H9 (cell line): ENCODE results near the gene SLC25A11. TPM values are rescaled to one million over a fixed set of nuclear protein-coding genes. Genes with fewer than 3 reads are reported as not detected.

Experiments
- DNase-seq: peaks from one replicate; pipeline ENCODE4 v3.0.0-alpha.2; 2017
- H2AFZ ChIP-seq: one replicate; pipeline ENCODE4 v1.6.1; 2013; ENCODE audit warnings: mild to moderate bottlenecking, low read length, control low read depth, moderate library complexity
- H2AK5ac ChIP-seq: 2 replicates; pipeline ENCODE4 v1.6.1; 2013; ENCODE audit warnings: low read length, control low read depth, mixed read lengths; ENCODE audit not compliant: insufficient read length
- H2BK120ac ChIP-seq: one replicate; pipeline ENCODE4 v1.6.1; 2013; ENCODE audit warnings: low read depth, mild to moderate bottlenecking, low read length, control low read depth, inconsistent platforms; ENCODE audit not compliant: poor library complexity, severe bottlenecking
- H2BK12ac ChIP-seq: 2 replicates; pipeline ENCODE4 v1.6.1; 2013; ENCODE audit warnings: low read length, control low read depth, mixed read lengths, low read depth; ENCODE audit not compliant: insufficient read length
- H2BK15ac ChIP-seq: 2 replicates; pipeline ENCODE4 v1.6.1; 2013; ENCODE audit warnings: low read depth, low read length, control low read depth
- H2BK20ac ChIP-seq: one replicate; pipeline ENCODE4 v1.6.1; 2013; ENCODE audit warnings: low read depth, mild to moderate bottlenecking, low read length, control low read depth, inconsistent platforms; ENCODE audit not compliant: poor library complexity, severe bottlenecking
- H2BK5ac ChIP-seq: 2 replicates; pipeline ENCODE4 v1.6.1; 2013; ENCODE audit warnings: low read length, control low read depth, mixed read lengths; ENCODE audit not compliant: insufficient read length
- H3K14ac ChIP-seq: 2 replicates; pipeline ENCODE4 v1.6.1; 2013; ENCODE audit warnings: low read length, control low read depth; ENCODE audit not compliant: insufficient read depth
- H3K18ac ChIP-seq: 2 replicates; pipeline ENCODE4 v1.6.1; 2013; ENCODE audit warnings: low read depth, mild to moderate bottlenecking, mixed read lengths, low read length, control low read depth; ENCODE audit not compliant: insufficient read length
- H3K23ac ChIP-seq: 2 replicates; pipeline ENCODE4 v1.6.1; 2013; ENCODE audit warnings: low read length, control low read depth, mixed read lengths, low read depth; ENCODE audit not compliant: insufficient read length
- H3K23me2 ChIP-seq: 2 replicates; pipeline ENCODE4 v1.6.1; 2013; ENCODE audit warnings: low read depth, mild to moderate bottlenecking, mixed read lengths, low read length, control low read depth; ENCODE audit not compliant: insufficient read length, poor library complexity, severe bottlenecking
- H3K27ac ChIP-seq: 2 replicates; pipeline ENCODE4 v1.5.1; 2013; ENCODE audit warnings: low read length, control low read depth, mixed read lengths, low read depth; ENCODE audit not compliant: insufficient read length
- H3K27me3 ChIP-seq: 2 replicates; pipeline ENCODE4 v1.6.1; 2013; ENCODE audit warnings: low read length, control low read depth, inconsistent platforms; ENCODE audit not compliant: insufficient read depth
- H3K4ac ChIP-seq: 2 replicates; pipeline ENCODE4 v1.6.1; 2013; ENCODE audit warnings: low read depth, mild to moderate bottlenecking, control low read depth, inconsistent platforms, low read length, moderate library complexity
- H3K4me1 ChIP-seq: 2 replicates; pipeline ENCODE4 v1.6.1; 2013; ENCODE audit warnings: low read length, control low read depth, inconsistent platforms; ENCODE audit not compliant: insufficient read depth
- H3K4me2 ChIP-seq: 2 replicates; pipeline ENCODE4 v1.6.1; 2013; ENCODE audit warnings: low read length, control low read depth, mixed read lengths; ENCODE audit not compliant: insufficient read length, insufficient read depth
- H3K56ac ChIP-seq: 2 replicates; pipeline ENCODE4 v1.6.1; 2013; ENCODE audit warnings: low read depth, mild to moderate bottlenecking, mixed read lengths, low read length, control low read depth; ENCODE audit not compliant: insufficient read length
- H3K79me1 ChIP-seq: 2 replicates; pipeline ENCODE4 v1.6.1; 2013; ENCODE audit warnings: low read depth, mild to moderate bottlenecking, moderate library complexity, low read length, control low read depth, inconsistent platforms; ENCODE audit not compliant: insufficient read depth, poor library complexity, severe bottlenecking
- H3K79me2 ChIP-seq: 2 replicates; pipeline ENCODE4 v1.6.1; 2013; ENCODE audit warnings: low read length, control low read depth, inconsistent platforms; ENCODE audit not compliant: insufficient read depth
- H3K9ac ChIP-seq: 2 replicates; pipeline ENCODE4 v1.6.1; 2013; ENCODE audit warnings: low read length, control low read depth, mixed read lengths; ENCODE audit not compliant: insufficient read length; ENCODE audit errors: extremely low read depth
- H3K9me3 ChIP-seq: one replicate; pipeline ENCODE4 v1.6.1; 2013; ENCODE audit warnings: low read depth, low read length, inconsistent platforms; ENCODE audit not compliant: control insufficient read depth
- H3T11ph ChIP-seq: one replicate; pipeline ENCODE4 v1.6.1; 2013; ENCODE audit warnings: mild to moderate bottlenecking, low read length, control low read depth, inconsistent platforms
- H4K20me1 ChIP-seq: one replicate; pipeline ENCODE4 v1.6.1; 2013; ENCODE audit not compliant: control insufficient read depth, insufficient read length, insufficient read depth
- H4K5ac ChIP-seq: 2 replicates; pipeline ENCODE4 v1.6.1; 2013; ENCODE audit warnings: low read depth, mild to moderate bottlenecking, mixed read lengths, low read length, control low read depth; ENCODE audit not compliant: insufficient read length
- H4K8ac ChIP-seq: replicated peaks from 2 replicates; pipeline ENCODE4 v1.6.1; 2013; ENCODE audit warnings: low read length, control low read depth, mixed read lengths, low read depth; ENCODE audit not compliant: insufficient read length
- H4K91ac ChIP-seq: 2 replicates; pipeline ENCODE4 v1.6.1; 2013; ENCODE audit warnings: low read depth, mild to moderate bottlenecking, moderate library complexity, mixed read lengths, low read length, control low read depth; ENCODE audit not compliant: insufficient read length
- H3K27ac Mint-ChIP-seq, 3 experiments: 2 replicates in 2 of 3; 3 replicates in 1 of 3; pipeline ENCODE4 v1.8.0; 2020 to 2021; ENCODE audit warnings: mixed read lengths in 3 of 3, mild to moderate bottlenecking in 1 of 3, moderate library complexity in 1 of 3
- H3K27me3 Mint-ChIP-seq: 2 replicates; pipeline ENCODE4 v1.8.0; 2021; ENCODE audit warnings: low read depth, mild to moderate bottlenecking, moderate library complexity, mixed read lengths
- H3K36me3 Mint-ChIP-seq, 3 experiments: 2 replicates in 2 of 3; 3 replicates in 1 of 3; pipeline ENCODE4 v1.8.0; 2020 to 2021; ENCODE audit warnings: low read depth in 3 of 3, mixed read lengths in 3 of 3; ENCODE audit not compliant: insufficient read depth in 1 of 3
- H3K4me1 Mint-ChIP-seq, 2 experiments: 2 replicates each; pipeline ENCODE4 v1.8.0; 2020; ENCODE audit warnings: mixed read lengths in 2 of 2
- H3K4me3 Mint-ChIP-seq, 2 experiments: 2 replicates in 1 of 2; 3 replicates in 1 of 2; pipeline ENCODE4 v1.8.0; 2020 to 2021; ENCODE audit warnings: mild to moderate bottlenecking in 2 of 2, mixed read lengths in 2 of 2, moderate library complexity in 1 of 2
- H3K9me3 Mint-ChIP-seq, 2 experiments: 2 replicates in 1 of 2; 3 replicates in 1 of 2; pipeline ENCODE4 v1.8.0; 2020; ENCODE audit warnings: mild to moderate bottlenecking in 2 of 2, mixed read lengths in 2 of 2, moderate library complexity in 1 of 2
- WGBS: extraction: QIAGEN DNeasy Blood & Tissue Kit; methylation state at CpG from one replicate; pipeline ENCODE4 v1.1.7; 2013; ENCODE audit warnings: missing lambda C conversion rate, low lambda C conversion rate, mixed read lengths; ENCODE audit not compliant: insufficient read length; ENCODE audit errors: extremely low coverage; 5-methylcytosine and 5-hydroxymethylcytosine counted together
- total RNA-seq: library from RNA; stranded (reverse); gene quantifications from 2 replicates; pipeline ENCODE4 v1.2.1, GENCODE V29; 2021
- TF ChIP-seq, protein P1 (sequence below): fragments of 200-600 bp; sonication (generic); conservative IDR thresholded peaks from 3 replicates; pipeline ENCODE4 v1.8.0; 2021; ENCODE audit warnings: antibody characterized with exemption, mild to moderate bottlenecking

Gene SLC25A11
- total RNA-seq, 1 experiment from 2014 or later: 74.9 TPM

- TF ChIP-seq, protein P1, sequence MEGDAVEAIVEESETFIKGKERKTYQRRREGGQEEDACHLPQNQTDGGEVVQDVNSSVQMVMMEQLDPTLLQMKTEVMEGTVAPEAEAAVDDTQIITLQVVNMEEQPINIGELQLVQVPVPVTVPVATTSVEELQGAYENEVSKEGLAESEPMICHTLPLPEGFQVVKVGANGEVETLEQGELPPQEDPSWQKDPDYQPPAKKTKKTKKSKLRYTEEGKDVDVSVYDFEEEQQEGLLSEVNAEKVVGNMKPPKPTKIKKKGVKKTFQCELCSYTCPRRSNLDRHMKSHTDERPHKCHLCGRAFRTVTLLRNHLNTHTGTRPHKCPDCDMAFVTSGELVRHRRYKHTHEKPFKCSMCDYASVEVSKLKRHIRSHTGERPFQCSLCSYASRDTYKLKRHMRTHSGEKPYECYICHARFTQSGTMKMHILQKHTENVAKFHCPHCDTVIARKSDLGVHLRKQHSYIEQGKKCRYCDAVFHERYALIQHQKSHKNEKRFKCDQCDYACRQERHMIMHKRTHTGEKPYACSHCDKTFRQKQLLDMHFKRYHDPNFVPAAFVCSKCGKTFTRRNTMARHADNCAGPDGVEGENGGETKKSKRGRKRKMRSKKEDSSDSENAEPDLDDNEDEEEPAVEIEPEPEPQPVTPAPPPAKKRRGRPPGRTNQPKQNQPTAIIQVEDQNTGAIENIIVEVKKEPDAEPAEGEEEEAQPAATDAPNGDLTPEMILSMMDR: no peak
- Histone ChIP-seq H4K20me1 (no peaks in the 10 kb centered on the region), H3K9me3 (no peaks in the 10 kb centered on the region), H3K79me2 (no peaks in the 10 kb centered on the region), H3K23ac (no peak within 1 kb of the TSS), H3K18ac (peak within 1 kb of the TSS; percentile 28), H3T11ph (no peak within 1 kb of the TSS), H2BK15ac (no peak within 1 kb of the TSS), H3K79me1 (no peaks in the 10 kb centered on the region), H4K5ac (no peak within 1 kb of the TSS), H3K9ac (no peak within 1 kb of the TSS), H3K27ac (no peak within 1 kb of the TSS), H4K91ac (no peak within 1 kb of the TSS), H3K4ac (no peak within 1 kb of the TSS), H4K8ac (no peak within 1 kb of the TSS), H3K4me1 (peaks cover 3% of the 10 kb centered on the region; the same call in 1 of the 2 replicates), H3K27me3 (no peaks in the 10 kb centered on the region), H2AK5ac (no peak within 1 kb of the TSS), H2BK120ac (no peak within 1 kb of the TSS), H3K23me2 (peaks cover 12% of the 10 kb centered on the region), H2BK5ac (no peak within 1 kb of the TSS), H2BK20ac (no peak within 1 kb of the TSS), H3K14ac (peak within 1 kb of the TSS; percentile 62; the same call in 1 of the 2 replicates), H3K56ac (no peak within 1 kb of the TSS), H3K4me2 (peak within 1 kb of the TSS; percentile 13), H2BK12ac (no peak within 1 kb of the TSS), H2AFZ (no peak within 1 kb of the TSS)
- peak within 1 kb of the TSS; percentile 68 to 88 for H3K4me3 Mint-ChIP-seq
- DNase-seq: peak; percentile 89
- peaks cover 8 to 23% (median 23%) of the 10 kb centered on the region in 3 experiments; a peak in 6 of 7 replicates for H3K36me3 Mint-ChIP-seq
- no CpG with 5 or more reads among the region's 60 CpGs for WGBS
- no peaks in the 10 kb centered on the region for H3K9me3 Mint-ChIP-seq
- H3K27ac Mint-ChIP-seq: peak within 1 kb of the TSS; percentile 79 to 90 (median 87); a peak in 6 of 7 replicates
- peaks cover 3% of the 10 kb centered on the region; the same call in 1 of the 2 replicates for H3K27me3 Mint-ChIP-seq
- H3K4me1 Mint-ChIP-seq: peaks cover 10 to 33% of the 10 kb centered on the region in 2 experiments
Measured at GRCh38 chr17:4899341-4900230, 40.3 kb downstream of the SLC25A11 start, which contains the start of gene C17orf107. C17orf107 (plus strand) TSS chr17:4899536; CDS start chr17:4899763, 227 bp downstream.
